H9 (cell line): ENCODE measurements around the gene YEATS2. TPM values are rescaled to one million over a fixed set of nuclear protein-coding genes. Genes with fewer than 3 reads are reported as not detected.

Experiments used
- DNase-seq: peaks from one replicate; pipeline ENCODE4 v3.0.0-alpha.2; 2017
- H2AFZ ChIP-seq: one replicate; pipeline ENCODE4 v1.6.1; 2013; ENCODE audit warnings: mild to moderate bottlenecking, low read length, control low read depth, moderate library complexity
- H2AK5ac ChIP-seq: 2 replicates; pipeline ENCODE4 v1.6.1; 2013; ENCODE audit warnings: low read length, control low read depth, mixed read lengths; ENCODE audit not compliant: insufficient read length
- H2BK120ac ChIP-seq: one replicate; pipeline ENCODE4 v1.6.1; 2013; ENCODE audit warnings: low read depth, mild to moderate bottlenecking, low read length, control low read depth, inconsistent platforms; ENCODE audit not compliant: poor library complexity, severe bottlenecking
- H2BK12ac ChIP-seq: 2 replicates; pipeline ENCODE4 v1.6.1; 2013; ENCODE audit warnings: low read length, control low read depth, mixed read lengths, low read depth; ENCODE audit not compliant: insufficient read length
- H2BK15ac ChIP-seq: 2 replicates; pipeline ENCODE4 v1.6.1; 2013; ENCODE audit warnings: low read depth, low read length, control low read depth
- H2BK20ac ChIP-seq: one replicate; pipeline ENCODE4 v1.6.1; 2013; ENCODE audit warnings: low read depth, mild to moderate bottlenecking, low read length, control low read depth, inconsistent platforms; ENCODE audit not compliant: poor library complexity, severe bottlenecking
- H2BK5ac ChIP-seq: 2 replicates; pipeline ENCODE4 v1.6.1; 2013; ENCODE audit warnings: low read length, control low read depth, mixed read lengths; ENCODE audit not compliant: insufficient read length
- H3K14ac ChIP-seq: 2 replicates; pipeline ENCODE4 v1.6.1; 2013; ENCODE audit warnings: low read length, control low read depth; ENCODE audit not compliant: insufficient read depth
- H3K18ac ChIP-seq: 2 replicates; pipeline ENCODE4 v1.6.1; 2013; ENCODE audit warnings: low read depth, mild to moderate bottlenecking, mixed read lengths, low read length, control low read depth; ENCODE audit not compliant: insufficient read length
- H3K23ac ChIP-seq: 2 replicates; pipeline ENCODE4 v1.6.1; 2013; ENCODE audit warnings: low read length, control low read depth, mixed read lengths, low read depth; ENCODE audit not compliant: insufficient read length
- H3K23me2 ChIP-seq: 2 replicates; pipeline ENCODE4 v1.6.1; 2013; ENCODE audit warnings: low read depth, mild to moderate bottlenecking, mixed read lengths, low read length, control low read depth; ENCODE audit not compliant: insufficient read length, poor library complexity, severe bottlenecking
- H3K27ac ChIP-seq: 2 replicates; pipeline ENCODE4 v1.5.1; 2013; ENCODE audit warnings: low read length, control low read depth, mixed read lengths, low read depth; ENCODE audit not compliant: insufficient read length
- H3K27me3 ChIP-seq: 2 replicates; pipeline ENCODE4 v1.6.1; 2013; ENCODE audit warnings: low read length, control low read depth, inconsistent platforms; ENCODE audit not compliant: insufficient read depth
- H3K4ac ChIP-seq: 2 replicates; pipeline ENCODE4 v1.6.1; 2013; ENCODE audit warnings: low read depth, mild to moderate bottlenecking, control low read depth, inconsistent platforms, low read length, moderate library complexity
- H3K4me1 ChIP-seq: 2 replicates; pipeline ENCODE4 v1.6.1; 2013; ENCODE audit warnings: low read length, control low read depth, inconsistent platforms; ENCODE audit not compliant: insufficient read depth
- H3K4me2 ChIP-seq: 2 replicates; pipeline ENCODE4 v1.6.1; 2013; ENCODE audit warnings: low read length, control low read depth, mixed read lengths; ENCODE audit not compliant: insufficient read length, insufficient read depth
- H3K56ac ChIP-seq: 2 replicates; pipeline ENCODE4 v1.6.1; 2013; ENCODE audit warnings: low read depth, mild to moderate bottlenecking, mixed read lengths, low read length, control low read depth; ENCODE audit not compliant: insufficient read length
- H3K79me1 ChIP-seq: 2 replicates; pipeline ENCODE4 v1.6.1; 2013; ENCODE audit warnings: low read depth, mild to moderate bottlenecking, moderate library complexity, low read length, control low read depth, inconsistent platforms; ENCODE audit not compliant: insufficient read depth, poor library complexity, severe bottlenecking
- H3K79me2 ChIP-seq: 2 replicates; pipeline ENCODE4 v1.6.1; 2013; ENCODE audit warnings: low read length, control low read depth, inconsistent platforms; ENCODE audit not compliant: insufficient read depth
- H3K9ac ChIP-seq: 2 replicates; pipeline ENCODE4 v1.6.1; 2013; ENCODE audit warnings: low read length, control low read depth, mixed read lengths; ENCODE audit not compliant: insufficient read length; ENCODE audit errors: extremely low read depth
- H3K9me3 ChIP-seq: one replicate; pipeline ENCODE4 v1.6.1; 2013; ENCODE audit warnings: low read depth, low read length, inconsistent platforms; ENCODE audit not compliant: control insufficient read depth
- H3T11ph ChIP-seq: one replicate; pipeline ENCODE4 v1.6.1; 2013; ENCODE audit warnings: mild to moderate bottlenecking, low read length, control low read depth, inconsistent platforms
- H4K20me1 ChIP-seq: one replicate; pipeline ENCODE4 v1.6.1; 2013; ENCODE audit not compliant: control insufficient read depth, insufficient read length, insufficient read depth
- H4K5ac ChIP-seq: 2 replicates; pipeline ENCODE4 v1.6.1; 2013; ENCODE audit warnings: low read depth, mild to moderate bottlenecking, mixed read lengths, low read length, control low read depth; ENCODE audit not compliant: insufficient read length
- H4K8ac ChIP-seq: replicated peaks from 2 replicates; pipeline ENCODE4 v1.6.1; 2013; ENCODE audit warnings: low read length, control low read depth, mixed read lengths, low read depth; ENCODE audit not compliant: insufficient read length
- H4K91ac ChIP-seq: 2 replicates; pipeline ENCODE4 v1.6.1; 2013; ENCODE audit warnings: low read depth, mild to moderate bottlenecking, moderate library complexity, mixed read lengths, low read length, control low read depth; ENCODE audit not compliant: insufficient read length
- H3K27ac Mint-ChIP-seq, 3 experiments: 2 replicates in 2 of 3; 3 replicates in 1 of 3; pipeline ENCODE4 v1.8.0; 2020 to 2021; ENCODE audit warnings: mixed read lengths in 3 of 3, mild to moderate bottlenecking in 1 of 3, moderate library complexity in 1 of 3
- H3K27me3 Mint-ChIP-seq: 2 replicates; pipeline ENCODE4 v1.8.0; 2021; ENCODE audit warnings: low read depth, mild to moderate bottlenecking, moderate library complexity, mixed read lengths
- H3K36me3 Mint-ChIP-seq, 3 experiments: 2 replicates in 2 of 3; 3 replicates in 1 of 3; pipeline ENCODE4 v1.8.0; 2020 to 2021; ENCODE audit warnings: low read depth in 3 of 3, mixed read lengths in 3 of 3; ENCODE audit not compliant: insufficient read depth in 1 of 3
- H3K4me1 Mint-ChIP-seq, 2 experiments: 2 replicates each; pipeline ENCODE4 v1.8.0; 2020; ENCODE audit warnings: mixed read lengths in 2 of 2
- H3K4me3 Mint-ChIP-seq, 2 experiments: 2 replicates in 1 of 2; 3 replicates in 1 of 2; pipeline ENCODE4 v1.8.0; 2020 to 2021; ENCODE audit warnings: mild to moderate bottlenecking in 2 of 2, mixed read lengths in 2 of 2, moderate library complexity in 1 of 2
- H3K9me3 Mint-ChIP-seq, 2 experiments: 2 replicates in 1 of 2; 3 replicates in 1 of 2; pipeline ENCODE4 v1.8.0; 2020; ENCODE audit warnings: mild to moderate bottlenecking in 2 of 2, mixed read lengths in 2 of 2, moderate library complexity in 1 of 2
- WGBS: extraction: QIAGEN DNeasy Blood & Tissue Kit; methylation state at CpG from one replicate; pipeline ENCODE4 v1.1.7; 2013; ENCODE audit warnings: missing lambda C conversion rate, low lambda C conversion rate, mixed read lengths; ENCODE audit not compliant: insufficient read length; ENCODE audit errors: extremely low coverage; 5-methylcytosine and 5-hydroxymethylcytosine counted together
- total RNA-seq: library from RNA; stranded (reverse); gene quantifications from 2 replicates; pipeline ENCODE4 v1.2.1, GENCODE V29; 2021
- TF ChIP-seq, protein P1 (sequence below): fragments of 200-600 bp; sonication (generic); conservative IDR thresholded peaks from 3 replicates; pipeline ENCODE4 v1.8.0; 2021; ENCODE audit warnings: antibody characterized with exemption, mild to moderate bottlenecking

Gene YEATS2
- total RNA-seq, 1 experiment from 2014 or later: 40.3 TPM

DNA sequence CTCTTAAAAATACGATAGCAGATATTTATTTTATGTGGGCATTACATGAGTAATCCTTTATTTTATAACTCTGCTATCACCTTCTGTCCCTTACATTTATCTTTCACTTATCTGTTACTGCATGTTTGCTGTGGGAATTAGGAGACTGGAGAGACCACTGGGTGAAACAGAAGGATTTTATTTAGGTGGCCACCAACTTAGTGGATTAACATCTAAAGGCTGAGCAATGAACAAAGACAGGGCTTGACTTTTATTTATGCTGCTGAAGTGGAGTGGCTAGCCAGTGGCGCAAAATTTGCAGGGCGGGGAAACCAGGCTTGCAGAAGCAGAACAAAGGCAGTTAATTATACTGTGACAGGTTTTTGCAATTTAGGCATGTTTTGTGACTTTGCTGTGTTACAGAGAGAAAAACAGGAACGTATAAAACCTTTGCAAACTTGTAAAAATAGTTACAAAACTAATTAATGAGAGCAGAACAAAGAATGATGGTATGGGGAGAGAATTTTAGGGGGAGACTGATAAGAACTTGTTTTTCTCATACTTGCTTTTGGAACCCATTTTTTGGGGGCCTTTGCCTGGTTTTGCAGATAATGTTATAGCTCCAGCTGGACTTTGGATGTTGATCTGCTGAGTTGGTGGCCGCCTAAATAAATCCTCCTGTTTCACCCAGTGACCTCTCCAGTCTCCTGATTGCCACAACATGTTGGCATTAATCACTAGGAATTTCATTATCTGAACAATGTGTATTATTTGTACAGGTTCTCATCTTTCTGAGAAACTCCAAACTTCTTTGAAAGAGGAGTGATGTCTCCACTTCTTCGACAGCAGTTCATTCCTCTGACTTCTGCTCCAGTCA lies 44.2 kb upstream of the YEATS2 start:
- H3K23me2 ChIP-seq: no peaks in the 10 kb centered on the region
- no peak overlapping the region for H2BK15ac ChIP-seq
- H3K27me3 Mint-ChIP-seq: peaks cover 6% of the 10 kb centered on the region
- H4K91ac ChIP-seq: no peak overlapping the region
- H4K5ac ChIP-seq: no peak overlapping the region
- no peak overlapping the region for H3K9ac ChIP-seq
- H3K4me2 ChIP-seq: no peak overlapping the region
- H3K36me3 Mint-ChIP-seq: peaks cover 56 to 84% (median 65%) of the 10 kb centered on the region in 3 experiments
- H2BK120ac ChIP-seq: no peak overlapping the region
- H3K9me3 Mint-ChIP-seq: peaks cover 43 to 47% of the 10 kb centered on the region in 2 experiments
- no peaks in the 10 kb centered on the region for H3K79me2 ChIP-seq
- H2BK20ac ChIP-seq: no peak overlapping the region
- no peak overlapping the region for H3K56ac ChIP-seq
- no CpG with 5 or more reads among the region's 6 CpGs for WGBS
- peaks cover 35% of the 10 kb centered on the region for H3K9me3 ChIP-seq
- H2AK5ac ChIP-seq: no peak overlapping the region
- H4K20me1 ChIP-seq: no peaks in the 10 kb centered on the region
- no peak overlapping the region for H3K4ac ChIP-seq
- H2BK12ac ChIP-seq: no peak overlapping the region
- no peak overlapping the region for H3T11ph ChIP-seq
- H2BK5ac ChIP-seq: no peak overlapping the region
- no peaks in the 10 kb centered on the region for H3K79me1 ChIP-seq
- no peak overlapping the region for H3K4me3 Mint-ChIP-seq
- no peak overlapping the region for H3K18ac ChIP-seq
- no peak overlapping the region for H2AFZ ChIP-seq
- H3K23ac ChIP-seq: no peak overlapping the region
- H3K4me1 Mint-ChIP-seq: no peaks in the 10 kb centered on the region
- H3K27me3 ChIP-seq: no peaks in the 10 kb centered on the region
- no peak for DNase-seq
- H3K27ac Mint-ChIP-seq: no peak overlapping the region
- H3K27ac ChIP-seq: no peak overlapping the region
- H3K14ac ChIP-seq: no peak overlapping the region
- no peaks in the 10 kb centered on the region for H3K4me1 ChIP-seq
- TF ChIP-seq, protein P1, sequence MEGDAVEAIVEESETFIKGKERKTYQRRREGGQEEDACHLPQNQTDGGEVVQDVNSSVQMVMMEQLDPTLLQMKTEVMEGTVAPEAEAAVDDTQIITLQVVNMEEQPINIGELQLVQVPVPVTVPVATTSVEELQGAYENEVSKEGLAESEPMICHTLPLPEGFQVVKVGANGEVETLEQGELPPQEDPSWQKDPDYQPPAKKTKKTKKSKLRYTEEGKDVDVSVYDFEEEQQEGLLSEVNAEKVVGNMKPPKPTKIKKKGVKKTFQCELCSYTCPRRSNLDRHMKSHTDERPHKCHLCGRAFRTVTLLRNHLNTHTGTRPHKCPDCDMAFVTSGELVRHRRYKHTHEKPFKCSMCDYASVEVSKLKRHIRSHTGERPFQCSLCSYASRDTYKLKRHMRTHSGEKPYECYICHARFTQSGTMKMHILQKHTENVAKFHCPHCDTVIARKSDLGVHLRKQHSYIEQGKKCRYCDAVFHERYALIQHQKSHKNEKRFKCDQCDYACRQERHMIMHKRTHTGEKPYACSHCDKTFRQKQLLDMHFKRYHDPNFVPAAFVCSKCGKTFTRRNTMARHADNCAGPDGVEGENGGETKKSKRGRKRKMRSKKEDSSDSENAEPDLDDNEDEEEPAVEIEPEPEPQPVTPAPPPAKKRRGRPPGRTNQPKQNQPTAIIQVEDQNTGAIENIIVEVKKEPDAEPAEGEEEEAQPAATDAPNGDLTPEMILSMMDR: no peak
- H4K8ac ChIP-seq: no peak overlapping the region
